Measurements from ENCODE around the gene NUDT13.
"Not testable (repeated sequence)": the region's sequence is repeated elsewhere in the genome, so short reads cannot be mapped to it uniquely, and the experiment has no call there.

The NUDT13 gene

GRCh38 chr10:73106301-73106700 lies 4.0 kb upstream of the NUDT13 start:
- DNase-seq, result no peak

GRCh38 chr10:73109248-73109652 lies 1.0 kb upstream of the NUDT13 start:
- not testable (repeated sequence) for DNase-seq

GRCh38 chr10:73112032-73112431 lies 1.8 kb downstream of the NUDT13 start:
- DNase-seq, result not testable (repeated sequence)

- no peak for DNase-seq
Observed at GRCh38 chr10:73113551-73113950, 3.3 kb downstream of the NUDT13 start.

- DNase-seq, result no peak
Observed at GRCh38 chr10:73116017-73116416, 5.8 kb downstream of the NUDT13 start.

GRCh38 chr10:73117976-73118743 lies 7.9 kb downstream of the NUDT13 start:
- no peak for DNase-seq

- no peak for DNase-seq
Observed at GRCh38 chr10:73119457-73119856, 9.2 kb downstream of the NUDT13 start.

GRCh38 chr10:73119952-73120351 lies 9.7 kb downstream of the NUDT13 start:
- no peak for DNase-seq

- DNase-seq, result no peak
Observed at GRCh38 chr10:73126343-73126742, 16.1 kb downstream of the NUDT13 start.

- no peak for DNase-seq
Observed at GRCh38 chr10:73131301-73131700, 21.0 kb downstream of the NUDT13 start.

GRCh38 chr10:73131913-73132686 lies 21.8 kb downstream of the NUDT13 start:
- DNase-seq, result no peak

- DNase-seq, result no peak
Observed at GRCh38 chr10:73134727-73135126, 24.5 kb downstream of the NUDT13 start.

- DNase-seq, result no peak
Observed at GRCh38 chr10:73136627-73137026, 26.4 kb downstream of the NUDT13 start.

GRCh38 chr10:73139251-73139650 lies 29.0 kb downstream of the NUDT13 start:
- no peak for DNase-seq

- no peak for DNase-seq
Observed at GRCh38 chr10:73141603-73142002, 31.3 kb downstream of the NUDT13 start.

GRCh38 chr10:73150633-73151413 lies 40.6 kb downstream of the NUDT13 start:
- not testable (repeated sequence) for DNase-seq

GRCh38 chr10:73152009-73152408 lies 41.8 kb downstream of the NUDT13 start:
- DNase-seq, result no peak

GRCh38 chr10:73156054-73156453 lies 45.8 kb downstream of the NUDT13 start:
- no peak for DNase-seq

GRCh38 chr10:73159038-73159648 lies 48.9 kb downstream of the NUDT13 start:
- DNase-seq, result peak; percentile 1

GRCh38 chr10:73161079-73161478 lies 50.8 kb downstream of the NUDT13 start:
- no peak for DNase-seq

- DNase-seq, result no peak
Observed at GRCh38 chr10:73161662-73162061, 51.4 kb downstream of the NUDT13 start.

- no peak for DNase-seq
Observed at GRCh38 chr10:73163096-73163495, 52.8 kb downstream of the NUDT13 start.

GRCh38 chr10:73166972-73167371 lies 56.7 kb downstream of the NUDT13 start:
- no peak for DNase-seq
